Measurements from ENCODE around the gene TACO1.
A peak's percentile ranks its signal among the peaks of the same experiment; 100 is the strongest.

TACO1 gene

DNA sequence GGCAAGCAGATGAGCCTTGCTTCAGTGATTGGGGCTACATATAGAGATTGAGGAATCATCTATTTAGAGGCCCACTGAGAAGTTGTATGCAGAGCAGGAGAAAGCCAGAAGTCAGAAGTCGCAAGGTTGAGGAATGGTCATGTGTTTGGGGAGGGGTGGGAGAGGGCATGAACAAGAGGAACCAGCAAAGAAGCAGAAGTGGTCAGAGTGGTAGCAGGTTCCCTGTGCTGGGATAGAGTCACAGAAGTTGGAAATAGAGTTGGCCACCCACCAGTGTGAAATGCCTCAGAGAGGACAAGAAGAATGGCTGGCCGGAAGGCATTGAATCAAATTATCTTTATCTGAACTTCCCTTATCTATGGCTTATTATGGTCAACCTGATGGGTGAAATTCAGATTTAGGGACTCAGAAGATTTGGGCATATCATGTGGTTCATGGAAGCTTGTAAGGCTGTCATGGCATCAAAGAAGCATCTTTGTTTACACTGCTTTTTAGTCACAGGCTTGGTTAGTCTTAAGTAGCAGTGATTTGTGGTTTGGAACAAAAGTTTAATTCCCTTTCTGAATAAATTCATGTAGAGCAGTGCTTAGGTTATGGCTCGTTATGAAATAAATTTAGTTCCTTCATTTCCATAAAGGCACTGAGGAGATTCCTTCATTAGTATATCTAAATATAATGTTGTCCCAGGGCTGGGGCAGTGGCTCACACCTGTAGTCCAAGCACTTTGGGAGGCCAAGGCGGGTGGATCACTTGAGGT lies 41.2 kb downstream of the TACO1 start:
- in situ Hi-C loops (cut with MboI; ENCODE audit: low pct_unique_long_range_greater_than_20kb, low sequenced_read_pairs, unreplicated experiment): no loop called here
- DNase-seq (ENCODE audit: low spot score): no peak
- TF ChIP-seq, protein P1, sequence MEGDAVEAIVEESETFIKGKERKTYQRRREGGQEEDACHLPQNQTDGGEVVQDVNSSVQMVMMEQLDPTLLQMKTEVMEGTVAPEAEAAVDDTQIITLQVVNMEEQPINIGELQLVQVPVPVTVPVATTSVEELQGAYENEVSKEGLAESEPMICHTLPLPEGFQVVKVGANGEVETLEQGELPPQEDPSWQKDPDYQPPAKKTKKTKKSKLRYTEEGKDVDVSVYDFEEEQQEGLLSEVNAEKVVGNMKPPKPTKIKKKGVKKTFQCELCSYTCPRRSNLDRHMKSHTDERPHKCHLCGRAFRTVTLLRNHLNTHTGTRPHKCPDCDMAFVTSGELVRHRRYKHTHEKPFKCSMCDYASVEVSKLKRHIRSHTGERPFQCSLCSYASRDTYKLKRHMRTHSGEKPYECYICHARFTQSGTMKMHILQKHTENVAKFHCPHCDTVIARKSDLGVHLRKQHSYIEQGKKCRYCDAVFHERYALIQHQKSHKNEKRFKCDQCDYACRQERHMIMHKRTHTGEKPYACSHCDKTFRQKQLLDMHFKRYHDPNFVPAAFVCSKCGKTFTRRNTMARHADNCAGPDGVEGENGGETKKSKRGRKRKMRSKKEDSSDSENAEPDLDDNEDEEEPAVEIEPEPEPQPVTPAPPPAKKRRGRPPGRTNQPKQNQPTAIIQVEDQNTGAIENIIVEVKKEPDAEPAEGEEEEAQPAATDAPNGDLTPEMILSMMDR (IDR thresholded peaks at IDR 0.05; ENCODE audit: extremely low read depth, insufficient read depth, missing control alignments): no peak

DNA sequence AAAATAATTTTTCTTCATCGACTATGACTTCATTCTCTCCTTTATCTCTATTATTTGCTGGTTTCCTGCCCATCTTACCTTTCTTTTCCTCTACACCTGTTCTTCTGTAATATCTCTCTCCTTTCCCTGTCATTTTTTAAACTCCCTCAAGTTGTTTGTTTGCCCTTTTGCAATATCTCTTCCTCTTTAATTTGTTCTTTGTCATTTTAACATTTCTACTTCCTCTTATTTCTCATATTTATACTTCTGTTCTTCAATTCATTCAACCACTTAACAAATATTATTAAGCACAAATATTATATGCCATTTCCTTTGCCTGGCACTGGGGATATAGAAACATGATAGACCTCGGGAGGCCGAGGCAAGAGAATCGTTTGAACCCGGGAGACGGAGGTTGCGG lies 44.2 kb downstream of the TACO1 start:
- no peak for DNase-seq (ENCODE audit: low spot score)

GRCh38 chr17:63645775-63646487 lies 45.2 kb downstream of the TACO1 start:
- TF ChIP-seq, protein P1 (IDR thresholded peaks at IDR 0.05; ENCODE audit: extremely low read depth, insufficient read depth, missing control alignments): no peak
- in situ Hi-C loops (cut with MboI; ENCODE audit: low pct_unique_long_range_greater_than_20kb, low sequenced_read_pairs, unreplicated experiment): no loop called here
- no peak for DNase-seq (ENCODE audit: low spot score)

More for the DNA sequence above, 44.2 kb downstream of the TACO1 start:
- TF ChIP-seq, protein P1 (IDR thresholded peaks at IDR 0.05; ENCODE audit: extremely low read depth, insufficient read depth, missing control alignments): no peak
- in situ Hi-C loops (cut with MboI; ENCODE audit: low pct_unique_long_range_greater_than_20kb, low sequenced_read_pairs, unreplicated experiment): no loop called here

DNA sequence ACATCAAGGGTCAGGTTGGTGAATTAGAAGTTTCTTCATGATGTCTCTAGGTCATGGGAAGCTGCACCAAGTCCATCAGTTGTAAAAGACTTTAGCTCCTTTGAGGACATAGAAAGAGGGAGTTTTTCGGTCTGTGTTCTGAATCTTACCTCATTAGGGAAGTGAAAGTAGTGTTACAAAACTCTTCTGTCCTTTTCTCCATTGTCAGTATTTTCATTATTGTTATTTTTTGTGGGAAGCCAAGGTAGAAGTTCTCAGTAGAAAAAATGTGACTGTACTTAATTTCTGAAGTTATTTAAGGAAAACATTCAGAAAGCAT lies 45.8 kb downstream of the TACO1 start:
- in situ Hi-C loops (cut with MboI; ENCODE audit: low pct_unique_long_range_greater_than_20kb, low sequenced_read_pairs, unreplicated experiment): no loop called here

GRCh38 chr17:63647065-63647725 lies 46.5 kb downstream of the TACO1 start:
- DNase-seq (ENCODE audit: low spot score): no peak
- TF ChIP-seq, protein P1 (IDR thresholded peaks at IDR 0.05; ENCODE audit: extremely low read depth, insufficient read depth, missing control alignments): no peak
- in situ Hi-C loops (cut with MboI; ENCODE audit: low pct_unique_long_range_greater_than_20kb, low sequenced_read_pairs, unreplicated experiment): no loop called here

More for the DNA sequence above, 45.8 kb downstream of the TACO1 start:
- DNase-seq (ENCODE audit: low spot score): peak; percentile 67
- TF ChIP-seq, protein P1 (IDR thresholded peaks at IDR 0.05; ENCODE audit: extremely low read depth, insufficient read depth, missing control alignments): no peak

DNA sequence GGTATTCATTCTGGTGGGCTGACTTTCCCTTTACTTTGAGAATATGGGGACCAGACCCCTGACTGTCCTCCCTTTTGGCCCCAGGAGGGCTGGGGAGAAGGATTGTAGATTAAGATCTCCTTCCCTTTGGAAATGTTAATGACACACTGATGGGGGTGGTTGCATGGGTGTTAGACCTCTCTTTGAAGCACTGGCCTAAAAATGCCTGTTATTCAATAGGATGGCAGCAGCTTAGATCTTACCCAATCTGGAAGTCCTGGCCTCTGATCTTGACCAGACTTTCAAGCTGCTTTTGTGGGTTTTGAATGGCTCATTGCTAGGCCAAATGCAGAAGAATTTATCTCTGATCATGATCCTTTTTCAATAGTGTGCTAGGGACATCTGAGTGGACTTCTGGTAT lies 47.2 kb downstream of the TACO1 start:
- no peak for DNase-seq (ENCODE audit: low spot score)
- TF ChIP-seq, protein P1 (IDR thresholded peaks at IDR 0.05; ENCODE audit: extremely low read depth, insufficient read depth, missing control alignments): no peak
- in situ Hi-C loops (cut with MboI; ENCODE audit: low pct_unique_long_range_greater_than_20kb, low sequenced_read_pairs, unreplicated experiment): no loop called here

All from GM13977 (cell line).